Upper lobe of left lung (tissue), 4 donors: ENCODE data around the gene SLC26A8.

Experiments
- POLR2AphosphoS5 ChIP-seq, 2 donors: sonication (generic); formaldehyde crosslinking; IDR thresholded peaks; one replicate each; pipeline ENCODE4 v1.5.1; 2017; ENCODE audit warnings: antibody characterized with exemption in 2 of 2
- TF ChIP-seq, protein P1 (sequence below), 6 experiments: fragments of 450-650 bp in 4 of 6; fragments of 200-600 bp in 2 of 6; sonication (generic) in 2 of 6; IDR thresholded peaks; one replicate each; pipeline ENCODE4 v1.5.1; 2016 to 2019; ENCODE audit warnings: antibody characterized with exemption in 6 of 6

DNA sequence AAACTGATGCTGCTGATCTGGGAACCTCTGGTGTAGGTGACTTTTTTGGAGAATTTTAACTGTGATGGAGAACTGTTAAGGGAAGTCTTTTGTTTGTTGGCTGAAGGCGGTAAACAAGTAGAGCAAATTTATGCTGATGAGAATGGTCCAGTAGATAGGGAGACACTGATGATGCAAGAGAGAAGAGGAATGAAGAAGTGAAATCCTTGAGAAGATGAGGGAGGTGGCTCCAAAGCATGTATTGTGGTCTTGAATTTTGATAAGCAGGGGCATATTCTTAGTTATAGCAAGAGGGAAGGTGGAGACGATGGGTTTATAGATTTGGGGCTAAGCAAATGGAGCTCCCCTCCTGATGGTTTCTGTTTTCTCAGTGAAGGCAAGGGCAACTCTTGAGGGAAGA is 25.1 kb upstream of the SLC26A8 start:
- TF ChIP-seq, protein P1, sequence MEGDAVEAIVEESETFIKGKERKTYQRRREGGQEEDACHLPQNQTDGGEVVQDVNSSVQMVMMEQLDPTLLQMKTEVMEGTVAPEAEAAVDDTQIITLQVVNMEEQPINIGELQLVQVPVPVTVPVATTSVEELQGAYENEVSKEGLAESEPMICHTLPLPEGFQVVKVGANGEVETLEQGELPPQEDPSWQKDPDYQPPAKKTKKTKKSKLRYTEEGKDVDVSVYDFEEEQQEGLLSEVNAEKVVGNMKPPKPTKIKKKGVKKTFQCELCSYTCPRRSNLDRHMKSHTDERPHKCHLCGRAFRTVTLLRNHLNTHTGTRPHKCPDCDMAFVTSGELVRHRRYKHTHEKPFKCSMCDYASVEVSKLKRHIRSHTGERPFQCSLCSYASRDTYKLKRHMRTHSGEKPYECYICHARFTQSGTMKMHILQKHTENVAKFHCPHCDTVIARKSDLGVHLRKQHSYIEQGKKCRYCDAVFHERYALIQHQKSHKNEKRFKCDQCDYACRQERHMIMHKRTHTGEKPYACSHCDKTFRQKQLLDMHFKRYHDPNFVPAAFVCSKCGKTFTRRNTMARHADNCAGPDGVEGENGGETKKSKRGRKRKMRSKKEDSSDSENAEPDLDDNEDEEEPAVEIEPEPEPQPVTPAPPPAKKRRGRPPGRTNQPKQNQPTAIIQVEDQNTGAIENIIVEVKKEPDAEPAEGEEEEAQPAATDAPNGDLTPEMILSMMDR (IDR thresholded peaks at IDR 0.05), result no peak
- TF ChIP-seq POLR2AphosphoS5 (IDR thresholded peaks at IDR 0.05), result no peak
